Limb (tissue), 2 donors: Measurements from ENCODE around the gene ABCA5.

ENCODE experiments used
- DNase-seq, 2 donors: peaks; one replicate each; pipeline ENCODE4 v3.0.0-alpha.2; 2016; ENCODE audit errors: extremely low spot score in 2 of 2

Gene ABCA5

GRCh38 chr17:69254187-69254586 lies 72.7 kb downstream of the ABCA5 start:
- DNase-seq = no peak

- DNase-seq = no peak
Observed at GRCh38 chr17:69250641-69251040, 76.3 kb downstream of the ABCA5 start.

- DNase-seq = peak in 1 of 2 donors; percentile 71
Observed at GRCh38 chr17:69246726-69247375, 80.1 kb downstream of the ABCA5 start.

GRCh38 chr17:69246202-69246601 lies 80.7 kb downstream of the ABCA5 start:
- DNase-seq = no peak

- no peak for DNase-seq
Observed at GRCh38 chr17:69245617-69246016, 81.3 kb downstream of the ABCA5 start.

- no peak for DNase-seq
Observed at GRCh38 chr17:69239611-69240600, 87.0 kb downstream of the ABCA5 start.

GRCh38 chr17:69236946-69237345 lies 90.0 kb downstream of the ABCA5 start:
- no peak for DNase-seq

GRCh38 chr17:69236464-69236863 lies 90.5 kb downstream of the ABCA5 start:
- no peak for DNase-seq

GRCh38 chr17:69235338-69236058 lies 91.4 kb downstream of the ABCA5 start:
- DNase-seq = peak; percentile 81 to 83

GRCh38 chr17:69232650-69233049 lies 94.3 kb downstream of the ABCA5 start:
- DNase-seq = no peak

GRCh38 chr17:69231521-69231920 lies 95.4 kb downstream of the ABCA5 start:
- DNase-seq = no peak

GRCh38 chr17:69230939-69231338 lies 96.0 kb downstream of the ABCA5 start:
- DNase-seq = no peak

GRCh38 chr17:69228576-69228975 lies 98.4 kb downstream of the ABCA5 start, which contains the start of gene ABCA10:
TSS of gene ABCA10 (minus strand) at chr17:69228824. CDS start at chr17:69225358, 3,466 bp downstream.
- no peak for DNase-seq

- DNase-seq = no peak
Observed at GRCh38 chr17:69228018-69228417, 98.9 kb downstream of the ABCA5 start.

GRCh38 chr17:69227541-69227940 lies 99.4 kb downstream of the ABCA5 start:
- DNase-seq = no peak

GRCh38 chr17:69223809-69224208 lies 103.1 kb downstream of the ABCA5 start:
- no peak for DNase-seq

GRCh38 chr17:69222707-69223258 lies 104.2 kb downstream of the ABCA5 start:
- DNase-seq = no peak

- no peak for DNase-seq
Observed at GRCh38 chr17:69220098-69220497, 106.8 kb downstream of the ABCA5 start.

GRCh38 chr17:69218986-69219385 lies 107.9 kb downstream of the ABCA5 start:
- no peak for DNase-seq

- no peak for DNase-seq
Observed at GRCh38 chr17:69213059-69213813, 113.7 kb downstream of the ABCA5 start.

- DNase-seq = no peak
Observed at GRCh38 chr17:69208640-69209039, 118.3 kb downstream of the ABCA5 start.
